ENCODE results near the gene SAYSD1.

Gene SAYSD1

GRCh38 chr6:39079197-39080125 lies 35.5 kb downstream of the SAYSD1 start:
- DNase-seq (ENCODE audit: low spot score): no peak

- no peak for DNase-seq (ENCODE audit: low spot score)
Observed at GRCh38 chr6:39078695-39079094, 36.3 kb downstream of the SAYSD1 start.

DNA sequence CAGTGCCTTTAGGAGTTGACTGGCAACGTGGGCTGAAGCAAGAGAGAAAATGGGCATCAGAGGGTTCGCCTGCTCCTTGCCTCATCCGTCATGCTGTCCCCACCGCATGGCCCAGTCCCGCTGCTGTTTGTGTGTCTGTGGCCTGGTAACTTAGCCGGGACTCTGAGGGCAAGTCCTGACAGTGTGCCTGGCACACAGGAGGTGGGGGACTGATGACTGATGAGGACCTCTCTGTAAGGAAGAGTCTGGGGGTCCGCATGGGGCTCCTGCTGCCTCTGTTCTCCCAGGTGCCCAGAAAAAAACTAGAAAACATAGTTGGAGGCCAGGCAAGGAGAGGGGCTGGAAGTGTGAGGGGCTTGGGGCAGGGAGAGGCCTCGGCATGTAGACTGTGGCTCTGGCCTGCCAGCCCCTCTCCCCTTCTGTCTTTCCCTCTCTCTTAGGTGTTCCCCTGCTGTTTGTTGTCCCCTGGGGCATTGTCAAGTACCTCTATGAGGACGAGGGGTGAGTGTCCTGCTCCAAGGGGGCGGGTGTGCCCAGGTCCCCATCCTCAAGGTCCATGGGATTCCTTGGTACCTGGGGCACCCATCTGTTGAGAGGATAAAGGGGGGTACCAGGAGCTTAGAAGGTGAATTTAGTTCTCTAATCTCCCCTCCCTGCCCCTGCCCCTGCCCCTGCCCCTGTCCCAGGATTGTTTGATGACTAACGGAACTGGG lies 36.9 kb downstream of the SAYSD1 start:
- DNase-seq (ENCODE audit: low spot score): no peak

- DNase-seq (ENCODE audit: low spot score): no peak
Observed at GRCh38 chr6:39076623-39077535, 38.1 kb downstream of the SAYSD1 start.

GRCh38 chr6:39075807-39076622 lies 39.0 kb downstream of the SAYSD1 start:
- no peak for DNase-seq (ENCODE audit: low spot score)

- DNase-seq (ENCODE audit: low spot score): no peak
Observed at GRCh38 chr6:39075010-39075686, 39.8 kb downstream of the SAYSD1 start.

GRCh38 chr6:39074486-39074885 lies 40.5 kb downstream of the SAYSD1 start:
- no peak for DNase-seq (ENCODE audit: low spot score)

DNA sequence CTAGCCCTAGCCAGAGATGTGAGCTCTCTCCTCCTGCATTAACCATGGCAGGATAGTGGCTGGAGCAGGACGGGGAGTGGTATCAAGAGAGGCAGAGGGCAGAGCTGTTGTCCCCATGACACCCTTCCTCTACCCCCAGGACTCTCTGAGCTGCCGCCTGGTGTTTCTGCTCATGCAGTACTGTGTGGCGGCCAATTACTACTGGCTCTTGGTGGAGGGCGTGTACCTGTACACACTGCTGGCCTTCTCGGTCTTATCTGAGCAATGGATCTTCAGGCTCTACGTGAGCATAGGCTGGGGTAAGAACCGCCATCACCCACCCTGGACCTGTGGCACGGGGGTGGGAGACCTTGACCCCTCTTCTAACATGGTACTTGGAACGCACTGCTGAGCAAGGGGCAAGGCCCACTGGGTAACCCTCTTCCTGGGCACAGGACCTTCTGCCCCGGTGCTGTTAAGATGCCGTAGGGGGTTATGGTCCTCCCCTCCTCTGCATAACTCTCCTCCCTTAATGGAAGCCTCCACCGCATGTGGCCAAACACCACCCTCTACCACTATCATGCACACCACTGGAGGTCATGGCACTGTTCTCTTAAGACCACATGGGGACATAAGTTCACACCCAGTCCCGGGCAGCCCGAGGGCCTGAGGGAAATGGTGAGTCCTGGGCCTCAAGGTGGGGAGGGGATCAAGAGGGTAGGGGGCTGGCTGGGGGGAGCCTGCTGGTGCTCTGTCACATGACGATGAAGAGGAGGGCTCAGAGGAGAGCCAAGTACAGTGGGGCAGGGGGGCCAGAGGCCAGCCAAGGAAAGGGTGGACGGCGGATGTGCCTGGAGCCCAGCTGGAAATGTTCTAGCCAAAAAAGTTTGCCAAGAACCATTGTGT lies 41.3 kb downstream of the SAYSD1 start:
- DNase-seq (ENCODE audit: low spot score): no peak

DNA sequence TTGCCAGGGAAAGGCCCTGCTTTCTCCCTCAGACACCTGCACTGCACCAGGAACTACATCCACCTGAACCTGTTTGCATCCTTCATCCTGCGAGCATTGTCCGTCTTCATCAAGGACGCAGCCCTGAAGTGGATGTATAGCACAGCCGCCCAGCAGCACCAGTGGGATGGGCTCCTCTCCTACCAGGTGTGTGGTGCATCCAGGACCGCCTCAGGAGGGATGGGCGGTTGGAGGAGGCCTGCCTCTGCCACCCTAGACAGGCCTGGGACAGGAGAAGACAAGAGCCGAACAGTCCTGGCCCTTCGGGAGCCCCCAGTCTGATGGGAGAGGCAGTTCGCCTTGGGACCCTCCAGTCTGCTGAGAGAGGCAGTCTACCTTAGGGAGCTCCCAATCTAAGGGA lies 42.2 kb downstream of the SAYSD1 start:
- DNase-seq (ENCODE audit: low spot score): no peak

DNA sequence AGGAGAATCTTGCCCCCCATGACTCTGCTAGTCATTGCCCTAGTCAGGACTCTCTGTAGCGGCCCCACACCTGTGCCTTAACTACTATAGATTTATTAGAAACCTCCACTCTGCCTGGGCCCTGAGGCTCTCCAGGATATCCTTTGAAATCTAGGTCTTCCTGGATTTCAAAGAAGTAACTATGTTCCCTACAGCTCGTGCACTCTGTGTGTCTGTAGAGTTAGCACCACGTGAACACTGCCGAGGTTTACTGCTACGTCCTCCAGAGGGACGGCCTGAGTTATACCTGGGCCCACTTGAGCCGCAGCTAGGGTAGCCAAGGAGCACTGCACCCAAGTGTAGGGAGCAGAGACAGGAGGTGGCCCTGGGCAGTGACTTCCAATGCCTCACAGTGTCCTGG lies 46.6 kb downstream of the SAYSD1 start:
- no peak for DNase-seq (ENCODE audit: low spot score)

- no peak for DNase-seq (ENCODE audit: low spot score)
Observed at GRCh38 chr6:39065561-39065960, 49.4 kb downstream of the SAYSD1 start.

DNA sequence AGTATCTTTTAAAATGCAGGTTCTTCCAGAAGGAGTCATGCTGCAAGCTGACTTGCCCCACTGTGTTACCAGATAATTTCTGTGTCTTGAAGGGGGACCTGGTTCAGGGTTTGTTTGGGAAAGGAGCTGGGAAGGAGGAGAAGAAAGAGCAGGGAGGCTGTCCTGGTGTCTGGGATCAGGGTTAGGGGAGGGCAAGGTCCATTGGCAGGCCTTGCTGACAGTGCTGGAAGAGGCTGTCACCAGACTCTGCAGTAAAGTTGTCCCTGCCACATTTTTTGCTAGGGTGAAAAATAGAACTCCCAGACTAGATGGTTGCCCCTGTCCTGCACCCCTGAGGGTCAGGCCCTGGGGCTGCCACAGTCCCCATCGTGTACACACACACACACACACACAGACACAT lies 51.5 kb downstream of the SAYSD1 start:
- no peak for DNase-seq (ENCODE audit: low spot score)

- no peak for DNase-seq (ENCODE audit: low spot score)
Observed at GRCh38 chr6:39062014-39062740, 52.8 kb downstream of the SAYSD1 start.

- DNase-seq (ENCODE audit: low spot score): no peak
Observed at GRCh38 chr6:39061588-39061987, 53.4 kb downstream of the SAYSD1 start.

- DNase-seq (ENCODE audit: low spot score): no peak
Observed at GRCh38 chr6:39061182-39061581, 53.8 kb downstream of the SAYSD1 start.

DNA sequence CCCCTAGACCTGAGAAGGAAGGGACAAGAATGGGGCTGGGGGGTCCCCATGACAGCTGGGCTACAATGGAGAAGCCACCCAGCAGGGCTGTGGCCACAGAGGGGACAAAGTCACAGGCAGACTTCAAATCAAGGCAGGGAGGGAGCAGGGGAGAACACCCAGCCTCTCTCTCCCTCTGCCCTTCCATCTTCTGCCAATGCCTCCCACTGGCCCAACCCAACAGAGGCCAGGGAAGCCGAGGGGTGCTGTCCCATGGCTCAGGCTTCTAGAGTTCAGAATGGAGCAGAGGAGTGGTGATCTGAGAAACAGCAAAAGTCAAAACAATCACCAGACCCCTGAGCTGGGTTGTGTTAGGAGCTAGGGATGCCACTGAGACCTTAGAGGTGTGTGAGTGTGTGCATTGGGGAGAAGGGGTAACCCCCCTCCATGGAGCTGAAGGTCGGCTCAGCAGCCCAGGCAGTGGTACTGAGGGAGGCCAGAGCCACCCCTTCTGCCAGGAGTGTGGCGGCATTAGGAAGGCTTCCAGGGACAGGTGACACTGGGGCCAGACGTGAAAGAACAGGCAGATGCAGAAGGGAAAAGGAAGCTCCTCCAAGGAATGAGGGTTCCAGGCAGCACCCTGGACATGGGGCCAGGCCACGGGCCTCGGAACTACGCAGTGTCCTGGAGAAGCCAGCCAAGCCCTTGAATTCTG lies 54.4 kb downstream of the SAYSD1 start:
- no peak for DNase-seq (ENCODE audit: low spot score)

DNA sequence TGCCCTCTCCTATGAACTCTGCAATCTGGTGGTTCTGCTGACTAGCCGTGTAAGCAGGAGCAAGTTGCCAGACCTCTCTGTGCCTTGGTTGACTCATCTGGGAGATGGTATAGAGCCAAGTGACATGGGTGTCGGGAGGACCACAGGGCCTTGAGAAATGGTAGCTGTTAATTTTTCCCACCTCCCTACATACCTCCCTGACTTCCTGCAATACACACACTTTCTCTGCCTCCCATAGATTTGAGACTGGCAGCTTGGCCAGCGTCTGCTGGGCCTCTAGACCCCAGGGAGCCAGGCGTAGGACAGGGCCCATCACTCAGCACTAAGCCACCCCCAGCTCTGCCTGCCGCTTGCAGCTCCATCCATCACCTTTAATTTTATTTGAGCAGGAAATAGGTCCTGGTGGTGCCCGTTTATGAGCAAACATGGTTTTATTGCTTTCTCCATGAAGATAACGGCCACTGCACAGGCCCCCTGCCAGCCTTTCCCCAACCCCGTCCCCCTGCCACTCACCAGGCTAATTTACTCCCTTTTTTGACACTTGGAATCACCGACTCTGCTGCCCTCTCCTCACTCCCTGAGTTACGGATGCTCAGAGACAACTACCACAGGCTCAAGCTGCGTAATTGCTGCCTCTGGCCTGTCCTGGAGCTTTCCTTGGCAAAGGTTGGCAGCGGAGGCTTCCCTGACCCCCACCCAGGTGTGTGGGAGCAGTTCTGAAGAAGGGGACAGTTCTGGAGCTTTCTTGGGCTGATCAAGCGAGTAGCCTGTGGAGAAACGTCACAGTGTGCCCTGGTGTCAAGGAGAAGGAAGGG lies 55.3 kb downstream of the SAYSD1 start:
- DNase-seq (ENCODE audit: low spot score): no peak

All from kidney capillary endothelial cell (primary cell).